A549 (cell line): ENCODE results near the gene C2CD5.

Source experiments
- EP300 ChIP-seq, 2 experiments: fragments of >200 bp; sonication (Bioruptor Twin); formaldehyde crosslinking; IDR thresholded peaks; 2 replicates in 1 of 2; 3 replicates in 1 of 2; pipeline ENCODE4 v1.6.1; 2016 to 2017
- HDAC2 ChIP-seq: fragments of 200-600 bp; sonication (generic); IDR thresholded peaks from 2 replicates; pipeline ENCODE4 v1.6.1; 2016
- MYC ChIP-seq: IDR thresholded peaks from 2 replicates; pipeline ENCODE4 v1.6.1; 2012; ENCODE audit warnings: mild to moderate bottlenecking, inconsistent platforms, low read length, improper control_type of control experiment, borderline replicate concordance
- NR3C1 ChIP-seq: fragments of >200 bp; sonication (Bioruptor Twin); formaldehyde crosslinking; IDR thresholded peaks from 3 replicates; pipeline ENCODE4 v1.6.1; 2017
- POLR2A ChIP-seq: IDR thresholded peaks from 2 replicates; pipeline ENCODE4 v1.6.1; 2012; ENCODE audit warnings: mild to moderate bottlenecking, low read length
- RAD21 ChIP-seq, 2 experiments: fragments of >200 bp in 1 of 2; sonication (Bioruptor Twin) in 1 of 2; formaldehyde crosslinking in 1 of 2; IDR thresholded peaks in 1 of 2; conservative IDR thresholded peaks in 1 of 2; 2 replicates in 1 of 2; 3 replicates in 1 of 2; pipeline ENCODE4 v1.6.1; 2012 to 2018; ENCODE audit warnings: inconsistent platforms in 1 of 2
- TF ChIP-seq, protein P1 (sequence below): fragments of >200 bp; sonication (Bioruptor Twin); formaldehyde crosslinking; IDR thresholded peaks from 3 replicates; pipeline ENCODE4 v1.5.1; 2016
- TF ChIP-seq, protein P2 (sequence below): fragments of 250-450 bp; sonication (Bioruptor Pico); IDR thresholded peaks from 2 replicates; pipeline ENCODE4 v1.5.0; 2021; ENCODE audit warnings: mild to moderate bottlenecking, moderate library complexity, borderline replicate concordance

DNA sequence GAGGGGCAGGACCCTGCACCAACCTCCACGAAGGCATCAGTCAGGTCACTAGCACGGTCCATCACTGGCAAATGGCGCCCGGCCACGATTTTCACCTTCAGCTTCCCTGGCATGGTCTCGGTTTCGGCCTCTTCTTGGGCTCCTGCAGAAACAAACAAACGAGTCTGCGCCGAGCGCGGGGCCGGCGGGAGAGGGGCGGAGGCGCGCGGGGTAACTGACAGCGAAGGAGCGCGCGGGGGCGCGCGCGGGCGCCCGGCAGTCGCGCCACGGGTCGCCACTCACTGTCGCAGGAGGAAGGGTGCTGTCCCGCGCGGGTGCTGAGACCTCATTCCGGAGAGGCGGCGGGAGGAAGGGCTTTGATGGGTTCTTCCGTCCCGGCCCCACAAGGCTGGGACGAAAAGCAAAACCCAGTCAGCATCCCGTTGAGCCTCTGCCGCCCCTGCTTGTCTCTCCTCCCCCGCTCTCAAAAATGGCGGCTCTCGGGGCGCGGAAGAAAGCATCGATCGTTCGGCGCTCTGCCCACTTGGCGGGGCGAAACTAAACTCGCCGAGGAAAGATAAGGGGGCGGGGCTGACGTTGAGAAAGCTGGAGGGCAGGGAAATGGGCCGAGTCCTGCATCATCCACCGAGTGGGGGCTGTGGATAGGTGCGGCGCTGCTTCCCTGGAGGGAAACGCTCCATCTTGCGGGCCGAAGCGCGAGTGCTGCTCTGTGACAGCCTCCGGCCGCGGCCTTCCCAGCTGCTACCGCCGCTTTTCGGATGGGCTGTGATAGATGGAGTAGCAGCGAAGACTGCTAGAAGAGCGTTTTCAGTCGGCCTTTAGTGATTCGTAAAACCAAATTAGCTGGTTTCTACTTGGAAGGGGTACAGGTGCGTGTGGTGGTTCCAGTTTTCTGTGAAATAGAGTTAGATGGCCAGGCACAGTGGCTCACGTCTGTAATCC lies at the start of gene C2CD5:
- no peak for TF ChIP-seq HDAC2
- TF ChIP-seq RAD21 (conservative IDR thresholded peaks at IDR 0.05 in 1 of 2, IDR thresholded peaks at IDR 0.05 in 1 of 2) = peak; percentile 39
- TF ChIP-seq, protein P1, sequence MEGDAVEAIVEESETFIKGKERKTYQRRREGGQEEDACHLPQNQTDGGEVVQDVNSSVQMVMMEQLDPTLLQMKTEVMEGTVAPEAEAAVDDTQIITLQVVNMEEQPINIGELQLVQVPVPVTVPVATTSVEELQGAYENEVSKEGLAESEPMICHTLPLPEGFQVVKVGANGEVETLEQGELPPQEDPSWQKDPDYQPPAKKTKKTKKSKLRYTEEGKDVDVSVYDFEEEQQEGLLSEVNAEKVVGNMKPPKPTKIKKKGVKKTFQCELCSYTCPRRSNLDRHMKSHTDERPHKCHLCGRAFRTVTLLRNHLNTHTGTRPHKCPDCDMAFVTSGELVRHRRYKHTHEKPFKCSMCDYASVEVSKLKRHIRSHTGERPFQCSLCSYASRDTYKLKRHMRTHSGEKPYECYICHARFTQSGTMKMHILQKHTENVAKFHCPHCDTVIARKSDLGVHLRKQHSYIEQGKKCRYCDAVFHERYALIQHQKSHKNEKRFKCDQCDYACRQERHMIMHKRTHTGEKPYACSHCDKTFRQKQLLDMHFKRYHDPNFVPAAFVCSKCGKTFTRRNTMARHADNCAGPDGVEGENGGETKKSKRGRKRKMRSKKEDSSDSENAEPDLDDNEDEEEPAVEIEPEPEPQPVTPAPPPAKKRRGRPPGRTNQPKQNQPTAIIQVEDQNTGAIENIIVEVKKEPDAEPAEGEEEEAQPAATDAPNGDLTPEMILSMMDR = peak; percentile 38
- TF ChIP-seq POLR2A = peak; percentile 82
- peak; percentile 74; the same call in 1 of the 2 replicates for TF ChIP-seq MYC
- TF ChIP-seq, protein P2, sequence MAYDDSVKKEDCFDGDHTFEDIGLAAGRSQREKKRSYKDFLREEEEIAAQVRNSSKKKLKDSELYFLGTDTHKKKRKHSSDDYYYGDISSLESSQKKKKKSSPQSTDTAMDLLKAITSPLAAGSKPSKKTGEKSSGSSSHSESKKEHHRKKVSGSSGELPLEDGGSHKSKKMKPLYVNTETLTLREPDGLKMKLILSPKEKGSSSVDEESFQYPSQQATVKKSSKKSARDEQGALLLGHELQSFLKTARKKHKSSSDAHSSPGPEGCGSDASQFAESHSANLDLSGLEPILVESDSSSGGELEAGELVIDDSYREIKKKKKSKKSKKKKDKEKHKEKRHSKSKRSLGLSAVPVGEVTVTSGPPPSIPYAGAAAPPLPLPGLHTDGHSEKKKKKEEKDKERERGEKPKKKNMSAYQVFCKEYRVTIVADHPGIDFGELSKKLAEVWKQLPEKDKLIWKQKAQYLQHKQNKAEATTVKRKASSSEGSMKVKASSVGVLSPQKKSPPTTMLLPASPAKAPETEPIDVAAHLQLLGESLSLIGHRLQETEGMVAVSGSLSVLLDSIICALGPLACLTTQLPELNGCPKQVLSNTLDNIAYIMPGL = peak; percentile 61; the same call in 1 of the 2 replicates
- no peak for TF ChIP-seq NR3C1
- no peak for TF ChIP-seq EP300 (IDR thresholded peaks at IDR 0.05)
